G401 (cell line): ENCODE measurements around the gene GLO1. TPM values are rescaled to one million over a fixed set of nuclear protein-coding genes. Genes with fewer than 3 reads are reported as not detected.

Experiments
- DNase-seq: peaks from one replicate; pipeline ENCODE4 v3.0.0-alpha.2; 2015; ENCODE audit warnings: low spot score
- in situ Hi-C: cut with HindIII; loops from 2 replicates; pipeline ENCODE4 v1.10.0; 2016; ENCODE audit warnings: low sequenced_read_pairs, mixed read lengths
- total RNA-seq: library from RNA; depleted of rRNA; stranded (reverse); fragments of >200 nt; shearing (Covaris generic); gene quantifications from 2 replicates; pipeline ENCODE4 v1.2.3, GENCODE V29; 2014

GLO1 gene
- total RNA-seq, 1 experiment from 2014 or later, result 476 TPM

- DNase-seq, result no peak
- in situ Hi-C loops, result no loop called here
Measured at GRCh38 chr6:38676236-38676973, 26.5 kb downstream of the GLO1 start.

- in situ Hi-C loops, result no loop called here
- DNase-seq, result no peak
Measured at GRCh38 chr6:38673397-38674165, 29.4 kb downstream of the GLO1 start.

- peak; percentile 50 for DNase-seq
- in situ Hi-C loops, result no loop called here
Measured at GRCh38 chr6:38671885-38672467, 31.0 kb downstream of the GLO1 start.

- in situ Hi-C loops, result no loop called here
- no peak for DNase-seq
Measured at GRCh38 chr6:38658418-38659167, 44.4 kb downstream of the GLO1 start.

- in situ Hi-C loops, result no loop called here
- no peak for DNase-seq
Measured at GRCh38 chr6:38656896-38657295, 46.0 kb downstream of the GLO1 start.

GRCh38 chr6:38654263-38654662, 48.7 kb downstream of the GLO1 start:
- in situ Hi-C loops, result no loop called here
- DNase-seq, result no peak

GRCh38 chr6:38651121-38651784, 51.7 kb downstream of the GLO1 start:
- in situ Hi-C loops, result no loop called here
- DNase-seq, result no peak

- in situ Hi-C loops, result no loop called here
- no peak for DNase-seq
Measured at GRCh38 chr6:38650207-38650752, 52.7 kb downstream of the GLO1 start.

- DNase-seq, result no peak
- in situ Hi-C loops, result no loop called here
Measured at GRCh38 chr6:38649744-38650143, 53.2 kb downstream of the GLO1 start.

GRCh38 chr6:38648629-38649028, 54.3 kb downstream of the GLO1 start:
- in situ Hi-C loops, result no loop called here

GRCh38 chr6:38646166-38646878, 56.6 kb downstream of the GLO1 start:
- in situ Hi-C loops, result no loop called here
- DNase-seq, result peak; percentile 9

More at GRCh38 chr6:38648629-38649028, 54.3 kb downstream of the GLO1 start:
- no peak for DNase-seq

- in situ Hi-C loops, result no loop called here
- peak; percentile 37 for DNase-seq
Measured at GRCh38 chr6:38644951-38645350, 58.0 kb downstream of the GLO1 start.

GRCh38 chr6:38640216-38640909, 62.6 kb downstream of the GLO1 start:
- DNase-seq, result peak; percentile 16
- in situ Hi-C loops, result no loop called here

GRCh38 chr6:38639498-38640215, 63.3 kb downstream of the GLO1 start, which contains the start of gene BTBD9:
Gene BTBD9, minus strand, starts transcription at chr6:38639929.
- DNase-seq, result peak; percentile 86
- in situ Hi-C loops, result no loop called here

GRCh38 chr6:38638941-38639497, 63.9 kb downstream of the GLO1 start:
- DNase-seq, result peak; percentile 48

GRCh38 chr6:38637756-38638155, 65.2 kb downstream of the GLO1 start:
- no peak for DNase-seq

More at GRCh38 chr6:38638941-38639497, 63.9 kb downstream of the GLO1 start:
- in situ Hi-C loops, result no loop called here

GRCh38 chr6:38636027-38636426, 66.9 kb downstream of the GLO1 start:
- in situ Hi-C loops, result no loop called here
- DNase-seq, result no peak

More at GRCh38 chr6:38637756-38638155, 65.2 kb downstream of the GLO1 start:
- in situ Hi-C loops, result no loop called here
